ENCODE measurements around the gene UBL4A.

UBL4A gene

DNA sequence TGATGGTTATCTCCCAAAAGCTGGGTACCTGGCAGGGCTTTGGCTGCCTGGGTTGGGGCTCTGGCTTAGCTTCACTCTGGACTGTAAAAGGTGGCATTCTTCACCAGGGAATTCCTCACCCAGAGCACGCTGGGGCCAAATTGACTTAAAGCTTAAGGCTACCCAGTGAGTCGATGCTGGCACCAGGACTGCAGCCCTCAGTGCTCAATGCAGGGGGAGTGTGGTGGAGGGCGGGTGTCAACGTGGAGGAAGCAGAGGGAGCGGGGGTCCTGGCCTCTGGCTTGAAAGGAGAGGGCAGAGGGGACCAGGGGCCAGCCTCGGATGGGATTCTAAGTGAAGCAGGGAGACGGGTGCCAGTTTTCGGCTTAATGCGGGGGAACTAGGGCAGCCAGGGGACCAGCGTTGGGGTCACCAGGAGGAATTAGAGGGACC is 42.9 kb downstream of the UBL4A start:
- no peak for TF ChIP-seq EZH2 (IDR thresholded peaks at IDR 0.05; ENCODE audit: borderline replicate concordance, low read length)
- no peak for TF ChIP-seq CTCF (IDR thresholded peaks at IDR 0.05; ENCODE audit: low read length)
- Histone ChIP-seq H3K4me1 (ENCODE audit: insufficient read depth, low read length, severe bottlenecking) (peaks cover 23% of the 10 kb centered on the region), H3K36me3 (ENCODE audit: insufficient read depth, low read length) (peaks cover 21% of the 10 kb centered on the region), H3K79me2 (ENCODE audit: insufficient read depth, low read length) (no peaks in the 10 kb centered on the region), H3K27ac (ENCODE audit: low read depth, low read length, poor library complexity, severe bottlenecking) (no peak overlapping the region), H3K4me3 (ENCODE audit: low read depth, low read length, poor library complexity, severe bottlenecking) (peak overlapping the region; percentile 60), H3K9me2 (ENCODE audit: low read depth, low read length) (no peaks in the 10 kb centered on the region), H3K4me2 (ENCODE audit: low read length) (peak overlapping the region; percentile 55), H3K9me3 (ENCODE audit: low read length) (no peaks in the 10 kb centered on the region), H2AFZ (ENCODE audit: low read length) (no peak overlapping the region), H4K20me1 (ENCODE audit: insufficient read depth, low read length) (no peaks in the 10 kb centered on the region), H3K9ac (ENCODE audit: low read length) (peak overlapping the region; percentile 40; the same call in 1 of the 2 replicates), H3K27me3 (ENCODE audit: insufficient read depth, low read length) (no peaks in the 10 kb centered on the region), H3F3A (ENCODE audit: insufficient read depth, low read length) (no peaks in the 10 kb centered on the region)

GRCh38 chrX:154441984-154442707 is 44.3 kb downstream of the UBL4A start:
- Histone ChIP-seq H3F3A (ENCODE audit: insufficient read depth, low read length) (no peaks in the 10 kb centered on the region), H3K79me2 (ENCODE audit: insufficient read depth, low read length) (peaks cover 7% of the 10 kb centered on the region; the same call in 1 of the 2 replicates), H3K9me2 (ENCODE audit: low read depth, low read length) (no peaks in the 10 kb centered on the region), H3K9me3 (ENCODE audit: low read length) (no peaks in the 10 kb centered on the region), H4K20me1 (ENCODE audit: insufficient read depth, low read length) (no peaks in the 10 kb centered on the region), H3K36me3 (ENCODE audit: insufficient read depth, low read length) (peaks cover 20% of the 10 kb centered on the region), H3K4me3 (ENCODE audit: low read depth, low read length, poor library complexity, severe bottlenecking) (no peak overlapping the region), H2AFZ (ENCODE audit: low read length) (no peak overlapping the region), H3K4me1 (ENCODE audit: insufficient read depth, low read length, severe bottlenecking) (peaks cover 32% of the 10 kb centered on the region), H3K27me3 (ENCODE audit: insufficient read depth, low read length) (no peaks in the 10 kb centered on the region), H3K27ac (ENCODE audit: low read depth, low read length, poor library complexity, severe bottlenecking) (no peak overlapping the region), H3K9ac (ENCODE audit: low read length) (no peak overlapping the region), H3K4me2 (ENCODE audit: low read length) (no peak overlapping the region)
- no peak for TF ChIP-seq EZH2 (IDR thresholded peaks at IDR 0.05; ENCODE audit: borderline replicate concordance, low read length)
- TF ChIP-seq CTCF (IDR thresholded peaks at IDR 0.05; ENCODE audit: low read length): no peak

GRCh38 chrX:154441564-154441963 is 44.9 kb downstream of the UBL4A start:
- Histone ChIP-seq H3K36me3 (ENCODE audit: insufficient read depth, low read length) (peaks cover 20% of the 10 kb centered on the region), H3K4me2 (ENCODE audit: low read length) (no peak overlapping the region), H4K20me1 (ENCODE audit: insufficient read depth, low read length) (no peaks in the 10 kb centered on the region), H3K27ac (ENCODE audit: low read depth, low read length, poor library complexity, severe bottlenecking) (no peak overlapping the region), H3F3A (ENCODE audit: insufficient read depth, low read length) (no peaks in the 10 kb centered on the region), H3K27me3 (ENCODE audit: insufficient read depth, low read length) (no peaks in the 10 kb centered on the region), H3K9me3 (ENCODE audit: low read length) (no peaks in the 10 kb centered on the region), H3K9ac (ENCODE audit: low read length) (no peak overlapping the region), H3K79me2 (ENCODE audit: insufficient read depth, low read length) (peaks cover 7% of the 10 kb centered on the region; the same call in 1 of the 2 replicates), H2AFZ (ENCODE audit: low read length) (no peak overlapping the region), H3K4me3 (ENCODE audit: low read depth, low read length, poor library complexity, severe bottlenecking) (no peak overlapping the region), H3K9me2 (ENCODE audit: low read depth, low read length) (no peaks in the 10 kb centered on the region), H3K4me1 (ENCODE audit: insufficient read depth, low read length, severe bottlenecking) (peaks cover 32% of the 10 kb centered on the region)
- TF ChIP-seq CTCF (IDR thresholded peaks at IDR 0.05; ENCODE audit: low read length): no peak
- TF ChIP-seq EZH2 (IDR thresholded peaks at IDR 0.05; ENCODE audit: borderline replicate concordance, low read length): no peak

Data from OCI-LY1 (cell line).